Lung microvascular endothelial cell (primary cell): Measurements from ENCODE around the gene MCAM. TPM values are rescaled to one million over a fixed set of nuclear protein-coding genes. Genes with fewer than 3 reads are reported as not detected.

Source experiments
- DNase-seq, 2 donors: peaks; one replicate each; pipeline versions ENCODE4 v3.0.0 to v3.0.0-alpha.2; 2010; ENCODE audit warnings: low read depth in 2 of 2
- total RNA-seq: library from RNA; depleted of rRNA; stranded (reverse); fragments of >200 nt; gene quantifications from 2 replicates; pipeline ENCODE4 v1.2.1, GENCODE V29; 2014

Gene MCAM
- total RNA-seq, 1 donor from 2014 or later, result 48.4 TPM

GRCh38 chr11:119309411-119309810 lies 7.5 kb downstream of the MCAM start:
- no peak for DNase-seq

- no peak for DNase-seq
These were observed 9.0 kb downstream of the MCAM start for GRCh38 chr11:119307974-119308373.

GRCh38 chr11:119307219-119307618 lies 9.7 kb downstream of the MCAM start:
- DNase-seq, result peak in 1 of 2 donors; percentile 50

- peak in 1 of 2 donors; percentile 66 for DNase-seq
These were observed 10.5 kb downstream of the MCAM start for GRCh38 chr11:119306373-119306890.

GRCh38 chr11:119305556-119306372 lies 11.2 kb downstream of the MCAM start:
- no peak for DNase-seq

GRCh38 chr11:119303227-119303718 lies 13.7 kb downstream of the MCAM start:
- no peak for DNase-seq

GRCh38 chr11:119300198-119300964 lies 16.5 kb downstream of the MCAM start:
- no peak for DNase-seq

- DNase-seq, result no peak
These were observed 17.5 kb downstream of the MCAM start for GRCh38 chr11:119299416-119299815.

- DNase-seq, result no peak
These were observed 18.2 kb downstream of the MCAM start for GRCh38 chr11:119298726-119299125.

- DNase-seq, result no peak
These were observed 19.0 kb downstream of the MCAM start for GRCh38 chr11:119297938-119298337.

- DNase-seq, result no peak
These were observed 21.8 kb downstream of the MCAM start for GRCh38 chr11:119295178-119295577.

- no peak for DNase-seq
These were observed 23.5 kb downstream of the MCAM start for GRCh38 chr11:119293461-119293860.

- no peak for DNase-seq
These were observed 25.9 kb downstream of the MCAM start for GRCh38 chr11:119290894-119291497.

GRCh38 chr11:119288219-119288618 lies 28.7 kb downstream of the MCAM start:
- DNase-seq, result no peak

GRCh38 chr11:119285431-119285830 lies 31.5 kb downstream of the MCAM start:
- DNase-seq, result no peak

- DNase-seq, result peak; percentile 49 to 67
These were observed 32.4 kb downstream of the MCAM start for GRCh38 chr11:119284344-119285157.

GRCh38 chr11:119282495-119282894 lies 34.4 kb downstream of the MCAM start:
- DNase-seq, result no peak

GRCh38 chr11:119277660-119278059 lies 39.3 kb downstream of the MCAM start:
- no peak for DNase-seq

GRCh38 chr11:119273721-119274120 lies 43.2 kb downstream of the MCAM start:
- DNase-seq, result no peak

- DNase-seq, result no peak
These were observed 49.3 kb downstream of the MCAM start for GRCh38 chr11:119267645-119268044.
